Peyer's patch (tissue), 4 donors: ENCODE results near the gene SUMF2. TPM values are rescaled to one million over a fixed set of nuclear protein-coding genes. Genes with fewer than 3 reads are reported as not detected.
"Not testable (repeated sequence)": the region's sequence is repeated elsewhere in the genome, so short reads cannot be mapped to it uniquely, and the experiment has no call there.

ENCODE experiments used
- DNase-seq, 3 donors: peaks; one replicate each; pipeline ENCODE4 v3.0.0-alpha.2; 2017 to 2019
- H3K27ac ChIP-seq, 4 donors: fragments of 200-600 bp; sonication (generic); one replicate each; pipeline ENCODE4 v1.5.1; 2016 to 2019
- H3K27me3 ChIP-seq, 2 donors: fragments of 200-600 bp; sonication (generic); one replicate each; pipeline ENCODE4 v1.5.1; 2019
- H3K36me3 ChIP-seq, 3 donors: fragments of 200-600 bp; sonication (generic); one replicate each; pipeline ENCODE4 v1.5.1; 2016 to 2019
- H3K4me1 ChIP-seq, 4 donors: fragments of 200-600 bp; sonication (generic); one replicate each; pipeline ENCODE4 v1.5.1; 2016 to 2019
- H3K4me3 ChIP-seq, 4 donors: fragments of 200-600 bp; sonication (generic); 1 replicate in 3 of 4; 2 replicates in 1 of 4; pipeline ENCODE4 v1.5.1; 2016 to 2019; ENCODE audit warnings: mild to moderate bottlenecking in 1 of 4
- H3K9me3 ChIP-seq, 4 donors: fragments of 200-600 bp; sonication (generic); one replicate each; pipeline ENCODE4 v1.5.1; 2016 to 2019; ENCODE audit warnings: mild to moderate bottlenecking in 1 of 4
- POLR2A ChIP-seq, 2 donors: fragments of 450-650 bp; IDR thresholded peaks; one replicate each; pipeline ENCODE4 v1.5.1; 2017; ENCODE audit warnings: antibody characterized with exemption in 2 of 2, mild to moderate bottlenecking in 2 of 2, moderate library complexity in 2 of 2
- total RNA-seq, 4 donors: library from RNA; depleted of rRNA; stranded (reverse); fragments of >200 nt; gene quantifications; one replicate each; pipeline ENCODE4 v1.1.0, GENCODE V29; 2016
- TF ChIP-seq, protein P1 (sequence below), 6 experiments: fragments of 450-650 bp in 4 of 6; fragments of 200-600 bp in 2 of 6; sonication (generic) in 1 of 6; IDR thresholded peaks; one replicate each; pipeline ENCODE4 v1.5.1; 2017 to 2019; ENCODE audit warnings: antibody characterized with exemption in 6 of 6, mild to moderate bottlenecking in 3 of 6, moderate library complexity in 1 of 6

The SUMF2 gene
- total RNA-seq, 4 donors from 2014 or later = 71.8 to 155 (median 128) TPM

DNA sequence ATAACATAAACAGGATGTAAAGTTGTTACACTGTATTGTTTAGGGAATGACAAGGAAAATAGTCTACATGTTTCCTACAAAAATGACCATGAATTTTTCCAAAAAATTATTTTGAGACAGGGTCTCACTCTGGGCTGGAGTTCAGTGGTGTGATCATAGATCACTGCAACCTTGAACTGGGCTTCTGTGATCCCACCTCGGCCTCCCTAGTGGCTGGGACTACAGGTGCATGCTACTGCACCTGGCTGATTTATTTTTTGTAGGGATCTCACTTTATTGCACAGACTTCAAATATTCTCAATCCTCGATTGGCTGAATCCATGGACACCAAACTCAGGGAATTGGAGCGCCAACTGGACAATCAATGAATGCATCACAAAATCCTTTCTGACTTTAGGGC lies 35.6 kb downstream of the SUMF2 start:
- Histone ChIP-seq H3K27ac (no peak overlapping the region), H3K27me3 (no peaks in the 10 kb centered on the region), H3K4me1 (peaks cover 0 to 1% (median 0%) of the 10 kb centered on the region in 4 donors), H3K9me3 (no peaks in the 10 kb centered on the region), H3K36me3 (peaks cover 0 to 49% (median 0%) of the 10 kb centered on the region in 3 donors), H3K4me3 (no peak overlapping the region)
- TF ChIP-seq POLR2A (IDR thresholded peaks at IDR 0.05) = no peak
- TF ChIP-seq, protein P1, sequence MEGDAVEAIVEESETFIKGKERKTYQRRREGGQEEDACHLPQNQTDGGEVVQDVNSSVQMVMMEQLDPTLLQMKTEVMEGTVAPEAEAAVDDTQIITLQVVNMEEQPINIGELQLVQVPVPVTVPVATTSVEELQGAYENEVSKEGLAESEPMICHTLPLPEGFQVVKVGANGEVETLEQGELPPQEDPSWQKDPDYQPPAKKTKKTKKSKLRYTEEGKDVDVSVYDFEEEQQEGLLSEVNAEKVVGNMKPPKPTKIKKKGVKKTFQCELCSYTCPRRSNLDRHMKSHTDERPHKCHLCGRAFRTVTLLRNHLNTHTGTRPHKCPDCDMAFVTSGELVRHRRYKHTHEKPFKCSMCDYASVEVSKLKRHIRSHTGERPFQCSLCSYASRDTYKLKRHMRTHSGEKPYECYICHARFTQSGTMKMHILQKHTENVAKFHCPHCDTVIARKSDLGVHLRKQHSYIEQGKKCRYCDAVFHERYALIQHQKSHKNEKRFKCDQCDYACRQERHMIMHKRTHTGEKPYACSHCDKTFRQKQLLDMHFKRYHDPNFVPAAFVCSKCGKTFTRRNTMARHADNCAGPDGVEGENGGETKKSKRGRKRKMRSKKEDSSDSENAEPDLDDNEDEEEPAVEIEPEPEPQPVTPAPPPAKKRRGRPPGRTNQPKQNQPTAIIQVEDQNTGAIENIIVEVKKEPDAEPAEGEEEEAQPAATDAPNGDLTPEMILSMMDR (IDR thresholded peaks at IDR 0.05) = no peak
- no peak for DNase-seq

DNA sequence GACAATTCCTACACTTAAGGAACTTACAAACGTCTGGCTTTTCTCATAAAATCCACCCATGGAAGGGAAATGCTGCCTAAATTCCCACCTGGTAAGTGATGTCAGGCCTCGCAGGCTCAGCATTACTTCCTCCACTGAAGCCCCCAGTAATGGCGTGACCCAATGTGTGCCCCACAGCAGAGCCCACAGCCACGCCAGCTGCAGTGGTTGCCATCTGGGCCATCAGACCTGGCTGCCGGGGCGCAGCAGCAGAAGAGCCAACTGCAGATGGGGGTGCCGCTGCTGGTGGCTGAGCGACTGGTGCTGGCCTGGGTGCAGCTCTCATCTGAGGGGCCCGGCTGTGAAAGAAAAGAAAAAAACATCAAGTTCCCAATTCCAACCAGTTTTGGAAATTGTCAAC lies 40.1 kb downstream of the SUMF2 start:
- not testable (repeated sequence) for H3K27ac ChIP-seq, H3K4me1 ChIP-seq, H3K9me3 ChIP-seq, H3K4me3 ChIP-seq, H3K27me3 ChIP-seq
- peaks cover 0 to 49% (median 0%) of the 10 kb centered on the region in 3 donors for H3K36me3 ChIP-seq
- peak in 1 of 3 donors; percentile 3 for DNase-seq

DNA sequence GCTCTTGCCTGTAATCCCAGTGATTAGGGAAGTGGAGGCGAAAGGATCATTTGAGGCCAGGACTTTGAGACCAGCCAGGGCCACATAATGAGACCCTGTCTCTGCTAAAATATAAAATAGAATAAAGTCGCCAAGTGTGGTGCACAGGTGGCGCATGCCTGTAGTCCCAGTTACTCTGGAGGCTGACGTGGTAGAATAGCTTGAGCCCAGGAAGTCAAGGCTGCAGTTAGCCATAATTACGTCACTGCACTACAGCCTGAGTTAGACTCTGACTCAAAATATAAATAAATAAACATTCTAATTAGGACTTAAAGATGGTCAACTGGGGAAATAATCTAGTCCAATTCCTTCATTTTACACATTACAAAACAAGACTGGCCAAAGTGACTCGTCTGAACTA lies 41.4 kb downstream of the SUMF2 start:
- Histone ChIP-seq H3K4me3 (peak overlapping the region; percentile 71 to 92 (median 79)), H3K9me3 (no peaks in the 10 kb centered on the region), H3K4me1 (peaks cover 3 to 9% (median 4%) of the 10 kb centered on the region in 4 donors), H3K27me3 (no peaks in the 10 kb centered on the region), H3K36me3 (peaks cover 0 to 39% (median 0%) of the 10 kb centered on the region in 3 donors), H3K27ac (peak overlapping the region; percentile 82 to 96 (median 90))
- peak in 1 of 3 donors; percentile 56 for DNase-seq
- TF ChIP-seq, protein P1 (IDR thresholded peaks at IDR 0.05) = no peak
- no peak for TF ChIP-seq POLR2A (IDR thresholded peaks at IDR 0.05)

DNA sequence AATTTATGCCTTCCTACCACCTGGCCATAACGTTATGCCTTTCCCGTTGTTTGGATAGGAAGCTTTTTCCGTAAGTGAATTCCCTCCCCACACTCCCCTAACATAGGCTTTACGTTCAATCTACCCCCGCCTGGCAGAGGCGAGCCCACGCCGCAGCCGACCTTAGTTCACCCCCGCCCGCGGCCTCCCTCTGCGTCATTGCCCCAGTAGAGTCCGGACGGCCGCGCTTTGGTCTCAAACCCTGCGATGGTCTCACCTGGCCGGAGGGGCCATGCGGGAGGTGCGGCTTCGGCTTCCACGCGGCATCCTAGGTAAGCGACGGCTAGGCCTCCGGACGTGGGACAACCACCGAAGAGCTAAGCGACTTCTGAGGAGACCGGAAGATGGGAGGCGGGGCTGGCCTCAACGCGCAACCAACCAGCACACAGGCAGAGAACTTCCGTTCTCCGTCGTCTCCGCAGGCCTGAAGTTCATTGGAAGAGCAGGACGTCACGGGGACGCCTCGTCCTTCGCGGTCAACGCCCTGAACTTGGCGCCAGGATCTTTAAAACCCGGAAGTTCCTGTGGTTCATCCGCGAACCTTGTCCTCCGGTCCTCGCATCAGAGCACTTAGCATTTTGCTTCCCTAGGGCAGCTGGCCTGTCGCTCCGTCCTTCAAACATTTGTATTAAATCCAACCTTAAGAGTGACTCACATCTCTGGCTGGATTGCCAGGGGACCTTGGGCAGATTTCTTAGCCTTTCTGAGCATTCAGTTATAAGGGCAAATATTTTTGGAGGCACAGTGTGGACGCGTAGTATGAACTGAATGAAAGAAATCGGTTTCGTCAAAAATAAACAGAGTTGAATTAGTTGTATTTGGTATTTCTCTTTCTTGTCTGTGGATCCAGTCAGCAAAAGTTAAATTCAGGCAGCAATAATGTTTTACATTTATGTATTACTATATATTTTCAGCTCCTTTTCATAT lies 42.3 kb downstream of the SUMF2 start, which contains the start of gene CHCHD2:
Gene CHCHD2 (minus strand): TSS at position 369 of the 966 bp plus-strand sequence. CDS start 63 bp downstream, at position 306.
- H3K27me3 ChIP-seq = no peaks in the 10 kb centered on the region
- peaks cover 3 to 9% (median 4%) of the 10 kb centered on the region in 4 donors for H3K4me1 ChIP-seq
- peak within 1 kb of the TSS; percentile 71 to 92 (median 79) for H3K4me3 ChIP-seq
- TF ChIP-seq, protein P1 (IDR thresholded peaks at IDR 0.05) = no peak
- TF ChIP-seq POLR2A (IDR thresholded peaks at IDR 0.05) = peak; percentile 91 to 93
- H3K9me3 ChIP-seq = no peaks in the 10 kb centered on the region
- peak; percentile 94 to 99 (median 95) for DNase-seq
- H3K36me3 ChIP-seq = peaks cover 0 to 30% (median 0%) of the 10 kb centered on the region in 3 donors
- peak within 1 kb of the TSS; percentile 82 to 96 (median 90) for H3K27ac ChIP-seq

DNA sequence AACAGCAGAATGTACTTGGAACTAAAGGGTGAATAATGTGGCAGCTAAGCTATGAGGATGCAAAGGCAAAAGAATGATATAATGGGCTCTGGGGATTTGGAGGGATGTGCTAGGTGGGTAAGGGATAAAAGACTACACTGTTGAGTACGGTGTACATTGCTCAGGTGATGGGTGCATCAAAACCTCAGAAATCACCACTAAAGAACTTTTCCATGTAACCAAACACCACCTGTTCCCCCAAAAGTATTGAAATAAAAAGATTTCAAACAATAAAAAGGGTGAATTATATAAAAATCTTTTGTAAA lies 43.8 kb downstream of the SUMF2 start:
- no peak overlapping the region for H3K27ac ChIP-seq
- TF ChIP-seq, protein P1 (IDR thresholded peaks at IDR 0.05) = no peak
- no peak for TF ChIP-seq POLR2A (IDR thresholded peaks at IDR 0.05)
- peaks cover 3 to 9% (median 4%) of the 10 kb centered on the region in 4 donors for H3K4me1 ChIP-seq
- H3K36me3 ChIP-seq = peaks cover 0 to 15% (median 0%) of the 10 kb centered on the region in 3 donors
- DNase-seq = no peak
- no peaks in the 10 kb centered on the region for H3K9me3 ChIP-seq
- H3K4me3 ChIP-seq = no peak overlapping the region
- H3K27me3 ChIP-seq = no peaks in the 10 kb centered on the region

DNA sequence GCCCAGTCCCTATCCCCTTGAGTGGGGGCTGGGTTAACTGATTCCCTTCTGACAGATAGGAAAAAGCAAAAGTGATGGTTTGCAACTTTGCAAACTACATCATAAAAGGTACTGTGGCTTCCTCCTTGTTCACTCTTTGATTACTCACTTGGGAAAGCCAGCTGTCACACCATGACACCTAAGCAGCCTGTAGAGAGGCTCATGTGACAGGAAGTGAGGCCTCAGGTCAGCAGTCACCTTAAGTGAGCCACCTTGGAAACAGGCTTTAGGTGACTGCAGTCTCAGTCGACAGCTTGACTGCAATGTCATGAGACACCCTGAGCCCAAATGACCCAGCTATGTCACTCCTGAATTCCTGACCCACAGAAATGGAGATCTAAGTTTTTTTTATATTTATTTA lies 46.5 kb downstream of the SUMF2 start:
- no peak overlapping the region for H3K27ac ChIP-seq
- H3K9me3 ChIP-seq = no peaks in the 10 kb centered on the region
- H3K4me1 ChIP-seq = no peaks in the 10 kb centered on the region
- peak in 1 of 3 donors; percentile 0 for DNase-seq
- no peaks in the 10 kb centered on the region for H3K27me3 ChIP-seq
- H3K4me3 ChIP-seq = no peak overlapping the region
- TF ChIP-seq, protein P1 (IDR thresholded peaks at IDR 0.05) = no peak
- TF ChIP-seq POLR2A (IDR thresholded peaks at IDR 0.05) = no peak
- no peaks in the 10 kb centered on the region for H3K36me3 ChIP-seq

DNA sequence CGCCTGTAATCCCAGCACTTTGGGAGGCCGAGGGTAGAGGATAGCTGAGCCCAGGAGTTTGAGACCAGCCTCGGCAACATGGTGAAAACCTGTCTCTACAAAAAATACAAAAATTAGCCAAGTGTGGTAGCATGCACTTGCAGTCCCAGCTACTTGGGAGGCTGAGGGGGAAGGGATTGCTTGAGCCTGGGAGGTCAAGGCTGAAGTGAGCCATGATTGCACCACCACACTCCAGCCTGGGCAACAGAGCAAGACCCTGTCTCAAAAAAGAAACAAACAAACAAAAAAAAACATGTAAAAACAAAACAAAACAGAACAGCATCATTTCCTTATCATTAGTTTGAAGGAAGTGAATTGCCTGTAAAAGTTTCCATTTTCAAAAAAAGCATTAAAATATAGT lies 48.2 kb downstream of the SUMF2 start:
- not testable (repeated sequence) for H3K4me3 ChIP-seq, H3K4me1 ChIP-seq, H3K36me3 ChIP-seq, H3K27ac ChIP-seq, H3K9me3 ChIP-seq, DNase-seq, H3K27me3 ChIP-seq
